ENCODE data around the gene CHSY1. TPM values are rescaled to one million over a fixed set of nuclear protein-coding genes. Genes with fewer than 3 reads are reported as not detected.

Gene CHSY1
- total RNA-seq, 6 experiments from 2014 or later: 4.9 to 12.6 (median 7.2) TPM

GRCh38 chr15:101181349-101181748 lies 70.5 kb downstream of the CHSY1 start:
- no peaks in the 10 kb centered on the region for H3K4me1 ChIP-seq
- no peak overlapping the region for H3K4me3 ChIP-seq
- ATAC-seq (no peak), DNase-seq (no peak)
- H3K36me3 ChIP-seq: peaks cover 0 to 6% (median 0%) of the 10 kb centered on the region in 4 donors
- intact Hi-C loops (cut with DNase I): no loop called here
- no peaks in the 10 kb centered on the region for H3K27me3 ChIP-seq
- TF ChIP-seq POLR2A (IDR thresholded peaks at IDR 0.05) (no peak), CTCF (IDR thresholded peaks at IDR 0.05) (no peak)
- H3K9me3 ChIP-seq: no peaks in the 10 kb centered on the region
- WGBS (ENCODE audit: insufficient coverage, low coverage, low lambda C conversion rate, missing lambda C conversion rate): 91% methylated on average over 4 of the region's 4 CpGs
- H3K27ac ChIP-seq: no peak overlapping the region

- intact Hi-C loops (cut with DNase I): no loop called here
- ATAC-seq (no peak), DNase-seq (no peak)
- TF ChIP-seq CTCF (IDR thresholded peaks at IDR 0.05) (no peak), POLR2A (IDR thresholded peaks at IDR 0.05) (no peak)
- Histone ChIP-seq H3K4me1 (no peaks in the 10 kb centered on the region), H3K9me3 (no peaks in the 10 kb centered on the region), H3K27me3 (no peaks in the 10 kb centered on the region), H3K4me3 (no peak overlapping the region), H3K27ac (no peak overlapping the region), H3K36me3 (peaks cover 0 to 6% (median 0%) of the 10 kb centered on the region in 4 donors)
- 75% methylated on average over 6 of the region's 13 CpGs for WGBS (ENCODE audit: insufficient coverage, low coverage, low lambda C conversion rate, missing lambda C conversion rate)
Observed at GRCh38 chr15:101180620-101181307, 71.1 kb downstream of the CHSY1 start.

GRCh38 chr15:101179341-101180153 lies 72.3 kb downstream of the CHSY1 start:
- Histone ChIP-seq H3K27ac (no peak overlapping the region), H3K27me3 (no peaks in the 10 kb centered on the region), H3K4me3 (no peak overlapping the region), H3K36me3 (peaks cover 0 to 6% (median 0%) of the 10 kb centered on the region in 4 donors), H3K9me3 (no peaks in the 10 kb centered on the region), H3K4me1 (no peaks in the 10 kb centered on the region)
- intact Hi-C loops (cut with DNase I): no loop called here
- no peak for DNase-seq
- no peak for ATAC-seq
- WGBS (ENCODE audit: insufficient coverage, low coverage, low lambda C conversion rate, missing lambda C conversion rate): 77% methylated on average over 5 of the region's 21 CpGs
- no peak for TF ChIP-seq POLR2A (IDR thresholded peaks at IDR 0.05)
- no peak for TF ChIP-seq CTCF (IDR thresholded peaks at IDR 0.05)

GRCh38 chr15:101178931-101179330 lies 72.9 kb downstream of the CHSY1 start:
- no peak overlapping the region for H3K27ac ChIP-seq
- ATAC-seq (no peak), DNase-seq (no peak)
- H3K4me3 ChIP-seq: no peak overlapping the region
- intact Hi-C loops (cut with DNase I): no loop called here
- TF ChIP-seq CTCF (IDR thresholded peaks at IDR 0.05) (no peak), POLR2A (IDR thresholded peaks at IDR 0.05) (no peak)
- H3K36me3 ChIP-seq: peaks cover 0 to 6% (median 0%) of the 10 kb centered on the region in 4 donors
- H3K27me3 ChIP-seq: no peaks in the 10 kb centered on the region
- H3K9me3 ChIP-seq: no peaks in the 10 kb centered on the region
- 83% methylated on average over 2 of the region's 4 CpGs for WGBS (ENCODE audit: insufficient coverage, low coverage, low lambda C conversion rate, missing lambda C conversion rate)
- H3K4me1 ChIP-seq: peaks cover 0 to 2% (median 0%) of the 10 kb centered on the region in 4 donors

Data from right lobe of liver (tissue), 6 donors.